Measurements from ENCODE around the gene TMEM63B.
"Not testable (repeated sequence)": the region's sequence is repeated elsewhere in the genome, so short reads cannot be mapped to it uniquely, and the experiment has no call there.

The TMEM63B gene

DNA sequence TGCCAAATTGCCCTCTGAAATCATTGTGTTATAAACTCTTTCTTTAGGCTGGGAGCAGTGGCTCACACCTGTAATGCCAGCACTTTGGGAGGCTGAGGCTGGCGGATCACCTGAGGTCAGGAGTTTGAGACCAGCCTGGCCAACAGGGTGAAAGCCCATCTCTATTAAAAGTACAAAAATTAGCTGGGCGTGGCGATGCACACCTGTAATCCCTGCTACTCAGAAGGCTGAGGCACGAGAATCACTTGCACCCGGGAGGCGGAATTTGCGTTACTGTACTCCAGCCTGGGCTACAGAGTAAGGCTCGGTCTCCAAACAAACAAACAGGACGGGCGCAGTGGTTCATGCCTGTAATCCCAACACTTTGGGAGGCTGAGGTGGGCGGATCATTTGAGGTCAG, 69.0 kb downstream of the TMEM63B start:
- not testable (repeated sequence) for DNase-seq

DNA sequence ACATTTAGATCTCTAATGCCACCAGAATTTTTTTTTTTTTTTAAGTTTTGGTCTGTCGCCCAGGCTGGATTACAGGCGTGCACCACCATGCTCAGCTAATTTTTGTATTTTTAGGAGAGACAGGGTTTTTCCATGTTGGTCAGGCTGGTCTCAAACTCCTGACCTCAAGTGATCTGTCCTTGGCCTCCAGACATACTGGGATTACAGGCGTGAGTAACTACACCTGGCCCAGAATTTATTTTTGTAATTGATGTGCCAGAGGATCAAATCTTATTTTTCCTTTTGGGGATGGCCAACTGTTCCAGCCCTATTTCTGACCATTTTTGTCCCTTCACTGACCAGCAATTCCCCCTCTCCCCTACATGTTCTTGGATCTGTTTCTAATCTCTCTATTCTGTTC, 71.3 kb downstream of the TMEM63B start:
- no peak for DNase-seq

DNA sequence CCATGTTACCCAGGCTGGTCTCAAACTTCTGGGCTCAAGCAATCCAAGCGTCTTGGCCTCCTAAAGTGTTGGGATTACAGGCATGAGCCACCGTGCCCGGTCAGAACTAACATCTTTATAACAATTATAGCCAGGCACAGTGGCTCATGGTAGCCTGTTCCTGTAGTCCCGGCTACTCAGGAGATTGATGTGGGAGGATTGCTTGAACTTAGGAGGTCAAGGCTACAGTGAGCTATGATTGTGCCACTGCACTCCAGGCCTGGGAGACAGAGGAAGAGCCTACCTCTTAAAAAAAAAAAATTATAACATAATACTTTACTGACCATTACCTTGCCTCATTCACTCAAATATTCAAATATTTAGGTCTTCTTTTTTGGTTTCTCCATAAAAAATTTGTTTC, 72.5 kb downstream of the TMEM63B start:
- no peak for DNase-seq

DNA sequence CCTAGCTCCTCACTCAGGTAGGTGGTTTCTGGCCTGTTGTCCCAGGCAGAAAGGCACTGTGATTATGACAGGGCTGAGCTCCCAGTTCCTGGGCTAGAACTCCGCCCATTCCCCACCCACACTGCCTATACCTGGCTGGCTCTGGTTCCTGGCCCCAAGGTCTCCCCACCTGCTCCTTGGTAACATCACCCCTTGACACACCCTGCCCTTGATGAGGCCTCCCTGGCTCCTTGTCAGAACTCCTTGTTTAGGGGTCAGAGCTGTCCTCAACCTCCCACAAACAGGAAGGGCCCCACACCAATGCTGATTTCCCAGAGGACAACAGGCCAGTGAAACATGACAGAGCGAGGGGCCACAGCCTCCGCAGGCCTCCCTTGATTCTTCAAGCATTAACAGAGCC, 73.8 kb downstream of the TMEM63B start:
- no peak for DNase-seq

DNA sequence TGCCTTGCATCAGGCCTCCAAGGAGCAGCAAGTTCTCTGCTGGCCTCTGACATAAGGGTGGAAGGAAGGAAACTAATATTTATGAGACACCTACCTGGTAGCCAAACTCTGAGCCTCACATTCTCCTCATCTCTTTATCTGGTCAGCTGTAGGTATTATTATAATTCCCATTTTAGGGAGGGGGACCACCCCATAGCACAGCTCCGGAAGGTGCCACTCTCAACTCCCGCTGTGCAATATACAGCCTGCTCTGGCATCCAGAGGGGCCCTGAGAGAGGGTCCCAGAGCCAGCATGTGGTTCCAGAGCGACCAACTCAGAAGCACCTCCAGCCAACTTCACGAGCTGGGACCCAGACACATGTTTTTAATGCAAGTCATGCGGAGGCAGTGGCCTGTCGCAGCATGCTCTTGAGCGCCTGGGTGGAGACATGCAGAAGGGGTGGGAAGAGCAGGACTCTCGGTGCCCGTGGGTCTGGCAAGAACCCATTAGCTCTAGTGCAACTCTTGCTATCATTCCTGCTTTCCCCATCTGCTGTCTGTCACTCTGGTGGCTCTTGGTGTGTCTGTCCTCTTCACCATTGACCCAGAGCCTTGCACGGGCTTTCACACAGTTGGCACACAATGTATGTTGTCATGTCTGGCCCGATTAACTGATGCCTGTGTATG, 74.4 kb downstream of the TMEM63B start:
- DNase-seq = no peak

DNA sequence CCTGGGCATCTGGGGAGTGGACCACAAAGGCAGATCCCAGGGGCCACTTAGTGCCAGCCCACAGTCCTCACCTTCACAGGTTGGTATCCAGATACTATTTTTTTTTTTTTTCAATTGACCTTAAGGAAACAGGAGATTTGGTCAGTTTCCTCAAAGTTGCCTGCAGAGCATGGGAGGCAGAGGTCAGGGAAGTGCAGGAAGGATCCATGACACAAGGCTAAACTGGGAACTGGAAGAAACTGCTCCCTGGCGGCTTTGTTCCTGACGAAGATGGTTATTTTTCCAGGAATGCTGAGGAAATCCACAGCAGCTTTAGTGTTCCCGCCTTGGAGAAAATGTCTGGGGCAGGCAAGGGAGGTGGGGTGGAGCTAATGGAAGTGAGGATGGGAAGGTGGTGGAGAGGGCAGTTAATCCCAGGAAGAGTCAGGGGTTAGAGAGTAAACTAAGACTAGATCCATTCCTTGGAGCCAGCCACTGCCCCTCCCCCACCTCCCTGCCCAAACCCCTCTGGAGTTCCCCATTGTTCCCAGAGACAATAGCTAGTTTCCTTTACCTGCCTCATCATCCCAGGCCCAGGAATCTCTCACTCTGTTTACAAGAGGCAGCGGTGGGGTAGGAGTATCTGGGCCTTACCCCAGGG, 75.1 kb downstream of the TMEM63B start:
- DNase-seq = no peak

DNA sequence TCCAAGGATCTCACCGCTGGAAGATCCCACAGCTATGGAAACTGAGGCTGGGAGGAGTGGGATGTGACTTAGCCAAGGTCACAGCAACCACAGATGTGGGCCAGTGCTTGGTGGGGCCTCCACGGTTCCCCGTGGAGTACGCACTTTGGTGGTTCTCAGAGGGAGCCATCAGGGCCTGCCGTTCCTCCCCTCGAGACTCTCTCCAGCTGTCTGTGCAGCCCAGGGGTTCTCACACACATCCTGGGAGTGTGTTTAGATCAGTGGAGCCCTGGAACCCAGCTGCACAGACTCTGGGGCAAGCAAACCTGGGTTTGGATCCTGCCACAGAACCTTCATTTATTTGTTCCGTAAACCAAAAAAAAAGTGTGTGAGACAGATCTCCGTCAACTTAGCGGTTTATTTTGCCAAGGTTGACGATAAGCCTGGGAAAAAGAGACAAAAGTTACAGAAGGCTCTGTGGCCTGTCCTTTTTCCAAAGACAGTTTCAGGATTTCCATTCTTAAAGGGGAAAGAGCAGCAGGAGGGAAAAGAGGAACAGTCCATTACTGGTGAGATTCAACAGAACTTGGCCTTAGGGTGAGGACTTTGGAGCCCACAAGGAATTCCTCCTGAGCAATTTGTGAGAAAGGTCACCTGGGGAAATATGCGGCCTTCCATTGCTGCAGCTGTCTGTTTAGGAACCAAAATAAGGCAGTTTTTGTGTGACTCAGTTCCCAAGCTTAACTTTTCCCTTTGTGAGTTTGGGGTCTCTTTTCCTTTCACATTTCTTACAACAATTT, 75.8 kb downstream of the TMEM63B start:
- no peak for DNase-seq

DNA sequence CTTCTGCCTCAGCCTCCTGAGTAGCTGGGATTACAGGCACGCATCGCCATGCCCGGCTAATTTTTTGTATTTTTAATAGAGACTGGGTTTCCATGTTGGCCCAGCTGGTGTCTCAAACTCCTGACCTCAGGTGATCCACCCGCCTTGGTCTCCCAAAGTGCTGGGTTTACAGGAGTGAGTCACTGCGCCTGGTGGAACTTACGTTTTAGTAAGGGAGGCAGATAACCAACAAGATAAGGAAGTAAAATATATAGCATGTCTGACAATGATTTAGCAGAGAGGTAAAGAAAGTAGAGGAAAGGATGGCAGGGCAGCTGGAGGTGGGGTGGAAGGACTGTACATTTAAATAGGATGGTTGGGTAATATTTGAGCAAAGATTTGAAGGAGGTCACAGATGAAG, 76.6 kb downstream of the TMEM63B start:
- DNase-seq = no peak

All from RPMI8226 (cell line).